ENCODE results near the gene RILPL1. TPM values are rescaled to one million over a fixed set of nuclear protein-coding genes. Genes with fewer than 3 reads are reported as not detected.
A peak's percentile ranks its signal among the peaks of the same experiment; 100 is the strongest.
"Not testable (repeated sequence)": the region's sequence is repeated elsewhere in the genome, so short reads cannot be mapped to it uniquely, and the experiment has no call there.

Gene RILPL1
- total RNA-seq, 2 donors from 2014 or later = 2.6 to 5.0 TPM

- Histone ChIP-seq H3K27ac (no peak overlapping the region), H3K9ac (ENCODE audit: low read depth in 2 of 2, low read length in 2 of 2) (peak overlapping the region in 1 of 2 donors; percentile 26), H3K4me3 (no peak overlapping the region), H3K4me1 (no peaks in the 10 kb centered on the region), H3K27me3 (no peaks in the 10 kb centered on the region), H3K9me3 (no peaks in the 10 kb centered on the region), H3K36me3 (no peaks in the 10 kb centered on the region)
- intact Hi-C loops (cut with DNase I) = no loop called here
- no peak for TF ChIP-seq CTCF (IDR thresholded peaks at IDR 0.05)
- DNase-seq = no peak
Measured at GRCh38 chr12:123433615-123434014, 99.9 kb downstream of the RILPL1 start.

GRCh38 chr12:123431951-123432817 lies 101.3 kb downstream of the RILPL1 start:
- H3K4me3 ChIP-seq; H3K9me3 ChIP-seq; intact Hi-C loops (cut with DNase I); DNase-seq; H3K27me3 ChIP-seq; H3K4me1 ChIP-seq; H3K9ac ChIP-seq (ENCODE audit: low read depth in 2 of 2, low read length in 2 of 2); H3K36me3 ChIP-seq; H3K27ac ChIP-seq: not testable (repeated sequence)

- H3K27me3 ChIP-seq; intact Hi-C loops (cut with DNase I); DNase-seq; H3K36me3 ChIP-seq; H3K9me3 ChIP-seq; H3K4me3 ChIP-seq; H3K27ac ChIP-seq; H3K4me1 ChIP-seq; H3K9ac ChIP-seq (ENCODE audit: low read depth in 2 of 2, low read length in 2 of 2): not testable (repeated sequence)
Measured at GRCh38 chr12:123429101-123429500, 104.4 kb downstream of the RILPL1 start.

- no peak for DNase-seq
- Histone ChIP-seq H3K36me3 (no peaks in the 10 kb centered on the region), H3K9me3 (no peaks in the 10 kb centered on the region), H3K4me1 (no peaks in the 10 kb centered on the region), H3K4me3 (no peak overlapping the region), H3K27ac (no peak overlapping the region), H3K9ac (ENCODE audit: low read depth in 2 of 2, low read length in 2 of 2) (no peak overlapping the region), H3K27me3 (no peaks in the 10 kb centered on the region)
- intact Hi-C loops (cut with DNase I) = no loop called here
- TF ChIP-seq CTCF (IDR thresholded peaks at IDR 0.05) = no peak
Measured at GRCh38 chr12:123428591-123428990, 104.9 kb downstream of the RILPL1 start.

- no peaks in the 10 kb centered on the region for H3K27me3 ChIP-seq
Measured at GRCh38 chr12:123427036-123427769, 106.3 kb downstream of the RILPL1 start.

GRCh38 chr12:123421314-123421713 lies 112.2 kb downstream of the RILPL1 start:
- no peak for TF ChIP-seq CTCF (IDR thresholded peaks at IDR 0.05)
- DNase-seq = no peak
- Histone ChIP-seq H3K27ac (no peak overlapping the region), H3K4me1 (no peaks in the 10 kb centered on the region), H3K27me3 (no peaks in the 10 kb centered on the region), H3K36me3 (no peaks in the 10 kb centered on the region), H3K9me3 (no peaks in the 10 kb centered on the region), H3K4me3 (no peak overlapping the region), H3K9ac (ENCODE audit: low read depth in 2 of 2, low read length in 2 of 2) (no peak overlapping the region)
- intact Hi-C loops (cut with DNase I) = no loop called here

More at GRCh38 chr12:123427036-123427769, 106.3 kb downstream of the RILPL1 start:
- no peaks in the 10 kb centered on the region for H3K4me1 ChIP-seq
- H3K9ac ChIP-seq (ENCODE audit: low read depth in 2 of 2, low read length in 2 of 2) = no peak overlapping the region
- TF ChIP-seq CTCF (IDR thresholded peaks at IDR 0.05) = no peak
- intact Hi-C loops (cut with DNase I) = no loop called here
- H3K27ac ChIP-seq = no peak overlapping the region
- DNase-seq = no peak
- H3K36me3 ChIP-seq = no peaks in the 10 kb centered on the region
- H3K9me3 ChIP-seq = no peaks in the 10 kb centered on the region
- H3K4me3 ChIP-seq = no peak overlapping the region

Small RNAs within 50 kb of the gene (microRNA-seq; reads per million reads assigned to microRNA genes)
- gene MIR3908 = not detected

Other genes starting within 250 kb of the RILPL1 start
- gene SBNO1, start 168.9 kb downstream of the RILPL1 start, total RNA-seq = 10 to 100 TPM; 36.5 to 37.3 TPM
- 10 to 100 TPM; 38.2 to 59.3 TPM for gene KMT5A, start 149.6 kb downstream of the RILPL1 start, total RNA-seq
- gene RILPL2, start 97.0 kb downstream of the RILPL1 start, total RNA-seq = 1 to 10 TPM in 1 of 2 donors, under 1 TPM in 1; 0.96 to 2.1 TPM
- 10 to 100 TPM; 17.4 to 23.2 TPM for gene SNRNP35, start 75.6 kb downstream of the RILPL1 start, total RNA-seq
- gene TMED2, start 50.8 kb upstream of the RILPL1 start, total RNA-seq = 100 to 1,000 TPM; 297 to 381 TPM
- gene DDX55, start 68.4 kb upstream of the RILPL1 start, total RNA-seq = 10 to 100 TPM in 1 of 2 donors, 1 to 10 TPM in 1; 8.1 to 19.7 TPM
- 10 to 100 TPM; 37.3 to 55.4 TPM for gene EIF2B1, start 100.0 kb upstream of the RILPL1 start, total RNA-seq
- gene GTF2H3, start 100.1 kb upstream of the RILPL1 start, total RNA-seq = 10 to 100 TPM; 22.1 to 27.3 TPM
- gene TCTN2, start 137.4 kb upstream of the RILPL1 start, total RNA-seq = 1 to 10 TPM; 6.1 to 7.3 TPM
- gene ATP6V0A2, start 178.6 kb upstream of the RILPL1 start, total RNA-seq = 10 to 100 TPM; 26.1 to 36.5 TPM
- gene DNAH10, start 228.6 kb upstream of the RILPL1 start, total RNA-seq = under 1 TPM; 0.32 to 0.35 TPM

Data from colonic mucosa (tissue), 4 donors.